OCI-LY7 (cell line): ENCODE measurements around the gene HSD17B13.

Source experiments
- EZH2phosphoT487 ChIP-seq: fragments of 200-600 bp; sonication (generic); IDR thresholded peaks from 2 replicates; pipeline ENCODE4 v1.6.1; 2018; ENCODE audit warnings: low read depth, borderline replicate concordance, mild to moderate bottlenecking, mixed run types, antibody characterized with exemption, low read length, moderate library complexity, mixed read lengths
- TF ChIP-seq, protein P1 (sequence below): fragments of 200-600 bp; sonication (generic); conservative IDR thresholded peaks from 2 replicates; pipeline ENCODE4 v1.5.1; 2014; ENCODE audit warnings: mild to moderate bottlenecking, antibody characterized with exemption, low read length, moderate library complexity, mixed read lengths

DNA sequence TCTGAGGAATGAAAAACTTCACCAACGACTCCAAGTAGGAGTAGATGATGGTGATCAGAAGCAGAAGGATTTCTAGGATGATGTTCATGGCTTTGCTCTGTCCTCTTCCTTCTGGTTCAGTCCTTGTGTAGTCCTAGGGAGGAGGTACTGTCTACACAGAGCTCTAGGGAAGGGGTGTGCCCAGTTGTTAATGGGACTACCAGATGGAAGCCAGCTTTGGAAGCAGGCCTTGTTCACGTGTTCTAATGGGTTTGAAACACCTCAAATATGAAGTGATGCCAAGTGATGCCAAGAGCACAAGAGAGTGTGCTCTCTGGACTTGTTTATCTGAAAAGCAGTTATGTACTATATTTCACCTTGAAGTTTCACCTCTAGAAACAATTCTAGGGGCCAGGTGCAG lies at the start of gene HSD17B13:
- TF ChIP-seq, protein P1, sequence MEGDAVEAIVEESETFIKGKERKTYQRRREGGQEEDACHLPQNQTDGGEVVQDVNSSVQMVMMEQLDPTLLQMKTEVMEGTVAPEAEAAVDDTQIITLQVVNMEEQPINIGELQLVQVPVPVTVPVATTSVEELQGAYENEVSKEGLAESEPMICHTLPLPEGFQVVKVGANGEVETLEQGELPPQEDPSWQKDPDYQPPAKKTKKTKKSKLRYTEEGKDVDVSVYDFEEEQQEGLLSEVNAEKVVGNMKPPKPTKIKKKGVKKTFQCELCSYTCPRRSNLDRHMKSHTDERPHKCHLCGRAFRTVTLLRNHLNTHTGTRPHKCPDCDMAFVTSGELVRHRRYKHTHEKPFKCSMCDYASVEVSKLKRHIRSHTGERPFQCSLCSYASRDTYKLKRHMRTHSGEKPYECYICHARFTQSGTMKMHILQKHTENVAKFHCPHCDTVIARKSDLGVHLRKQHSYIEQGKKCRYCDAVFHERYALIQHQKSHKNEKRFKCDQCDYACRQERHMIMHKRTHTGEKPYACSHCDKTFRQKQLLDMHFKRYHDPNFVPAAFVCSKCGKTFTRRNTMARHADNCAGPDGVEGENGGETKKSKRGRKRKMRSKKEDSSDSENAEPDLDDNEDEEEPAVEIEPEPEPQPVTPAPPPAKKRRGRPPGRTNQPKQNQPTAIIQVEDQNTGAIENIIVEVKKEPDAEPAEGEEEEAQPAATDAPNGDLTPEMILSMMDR: no peak
- no peak for TF ChIP-seq EZH2phosphoT487
